HG02970 (cell line): ENCODE results near the gene GABBR2.

ENCODE experiments used
- ATAC-seq: cut with Tn5 transposase; IDR thresholded peaks from one replicate; pipeline ENCODE4 v1.9.1; 2021; ENCODE audit warnings: mild to moderate bottlenecking, moderate library complexity, moderate number of reproducible peaks; ENCODE audit not compliant: unreplicated experiment, low FRiP score

The GABBR2 gene

DNA sequence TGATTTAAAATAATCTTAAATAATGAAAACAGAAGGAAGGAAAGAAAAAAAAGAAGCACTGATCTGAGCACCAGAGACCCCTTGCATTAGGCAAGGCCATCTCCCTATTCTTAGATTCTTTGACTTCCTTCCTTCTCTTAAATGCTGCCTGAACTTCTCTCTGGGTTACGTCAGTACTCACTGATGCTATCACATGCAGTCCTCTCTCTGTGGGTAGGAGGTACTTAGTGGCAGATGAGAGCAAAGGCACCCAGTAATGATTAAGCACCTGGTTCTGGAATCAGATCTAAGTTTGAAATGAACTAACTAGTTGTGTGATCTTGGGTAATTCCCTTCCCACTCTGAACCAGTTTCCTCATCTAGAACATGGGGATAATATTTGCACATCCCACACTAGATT, 343.0 kb downstream of the GABBR2 start:
- no peak for ATAC-seq

DNA sequence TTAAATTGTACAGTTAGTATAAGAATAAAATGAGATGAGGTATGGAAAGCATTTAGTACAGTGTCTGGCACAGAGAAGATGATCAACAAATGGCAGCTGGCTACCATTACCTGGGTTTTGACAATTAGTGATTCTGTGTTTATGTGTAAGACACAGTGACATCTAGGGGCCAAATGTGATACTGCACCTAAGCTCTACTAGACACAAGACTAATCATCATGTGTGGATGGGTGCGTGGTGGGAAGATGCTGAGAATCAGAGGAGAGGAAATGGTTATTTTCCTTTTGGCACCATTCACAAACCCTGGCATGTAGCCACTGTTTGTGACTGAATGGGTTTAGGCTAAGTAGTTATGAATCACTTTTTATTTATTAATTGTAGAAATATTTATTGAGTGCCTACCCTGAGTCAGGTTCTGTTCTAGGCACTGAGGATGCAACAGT, 343.5 kb downstream of the GABBR2 start:
- ATAC-seq, result no peak

DNA sequence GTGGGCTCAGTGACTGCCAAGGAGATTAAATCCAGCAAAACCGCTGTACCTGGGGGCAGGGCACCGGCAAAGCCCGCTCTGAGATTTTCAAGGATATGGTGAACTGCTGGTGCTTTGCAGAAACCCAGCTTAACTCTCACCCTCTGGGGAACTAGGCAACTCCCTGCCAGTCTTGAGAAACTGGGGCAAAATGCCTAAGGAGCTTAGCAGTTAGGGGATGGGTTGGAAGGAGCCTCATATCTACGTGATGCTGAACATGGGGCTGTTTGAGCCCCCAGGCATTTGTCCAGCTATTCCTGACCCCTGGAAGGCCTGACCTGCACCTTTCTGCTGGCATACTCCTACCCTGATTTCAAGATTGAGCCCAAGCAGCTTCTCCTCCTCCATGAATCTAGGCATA, 344.6 kb downstream of the GABBR2 start:
- ATAC-seq, result no peak

DNA sequence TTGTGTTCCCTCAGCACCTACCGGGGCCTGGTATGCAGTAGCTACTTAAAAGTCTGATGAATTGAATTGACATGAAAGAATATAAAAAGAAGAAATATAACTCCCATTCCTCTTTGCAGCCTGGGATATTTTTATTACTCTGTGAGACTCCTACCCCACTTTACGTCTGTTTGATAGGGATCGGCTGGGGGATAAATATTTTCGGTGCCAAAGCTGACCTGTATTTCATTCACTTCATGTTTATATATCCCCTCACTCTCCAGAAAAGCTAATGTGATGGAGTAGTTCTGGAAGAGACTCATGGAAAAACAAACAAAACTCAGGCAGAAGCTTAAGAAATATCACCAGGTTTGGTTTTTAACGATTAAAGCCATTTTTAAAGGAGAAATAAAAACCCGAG, 345.1 kb downstream of the GABBR2 start:
- ATAC-seq, result no peak

DNA sequence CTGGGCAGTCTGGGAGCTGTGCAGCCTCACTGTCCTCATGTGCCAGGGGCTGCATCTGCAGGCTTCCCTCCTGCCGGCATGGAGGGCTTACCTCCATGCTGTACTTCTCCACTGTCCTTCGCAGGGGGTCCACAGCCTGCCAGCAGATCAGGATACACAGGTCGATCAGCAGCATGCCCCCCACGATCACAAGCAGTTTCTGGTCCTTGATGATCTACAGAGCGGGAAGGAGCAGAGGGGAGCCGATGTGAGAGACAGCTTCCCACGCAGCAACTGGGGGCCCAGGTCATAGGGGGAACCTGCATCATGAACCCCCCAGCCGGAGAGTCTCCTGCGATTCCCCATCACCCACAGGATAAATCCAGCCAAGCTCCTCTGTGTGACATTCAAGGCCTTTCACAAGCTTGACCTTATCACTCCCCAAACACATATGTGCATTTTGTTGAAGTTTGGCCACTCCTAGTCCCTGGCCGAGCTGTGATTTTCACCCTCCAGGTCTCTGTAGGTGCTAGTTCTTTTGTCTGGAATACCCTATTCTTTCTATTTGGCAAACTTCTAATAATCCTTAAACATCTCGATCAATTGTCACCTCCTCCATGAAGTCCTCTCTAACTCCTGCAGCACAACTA, 346.0 kb downstream of the GABBR2 start:
- no peak for ATAC-seq

DNA sequence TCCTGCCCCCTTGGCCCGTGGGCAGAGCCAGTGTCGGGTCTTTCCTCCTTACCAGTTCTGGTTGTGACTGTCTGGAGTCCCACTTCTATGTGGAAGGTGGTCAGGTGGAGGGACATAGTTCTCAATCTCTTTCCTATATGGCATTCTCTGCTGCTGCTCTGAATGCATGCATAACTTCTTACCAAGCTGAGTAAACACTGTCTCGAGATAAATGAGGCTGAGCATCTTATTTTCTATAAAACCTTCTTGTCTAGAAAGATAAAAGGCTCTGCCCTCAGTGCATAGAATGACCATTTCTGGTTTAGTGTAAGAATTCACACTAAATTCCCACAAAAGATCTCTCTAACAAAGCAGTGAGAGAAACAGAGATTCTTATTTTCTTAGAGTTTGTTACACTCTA, 347.1 kb downstream of the GABBR2 start:
- no peak for ATAC-seq

DNA sequence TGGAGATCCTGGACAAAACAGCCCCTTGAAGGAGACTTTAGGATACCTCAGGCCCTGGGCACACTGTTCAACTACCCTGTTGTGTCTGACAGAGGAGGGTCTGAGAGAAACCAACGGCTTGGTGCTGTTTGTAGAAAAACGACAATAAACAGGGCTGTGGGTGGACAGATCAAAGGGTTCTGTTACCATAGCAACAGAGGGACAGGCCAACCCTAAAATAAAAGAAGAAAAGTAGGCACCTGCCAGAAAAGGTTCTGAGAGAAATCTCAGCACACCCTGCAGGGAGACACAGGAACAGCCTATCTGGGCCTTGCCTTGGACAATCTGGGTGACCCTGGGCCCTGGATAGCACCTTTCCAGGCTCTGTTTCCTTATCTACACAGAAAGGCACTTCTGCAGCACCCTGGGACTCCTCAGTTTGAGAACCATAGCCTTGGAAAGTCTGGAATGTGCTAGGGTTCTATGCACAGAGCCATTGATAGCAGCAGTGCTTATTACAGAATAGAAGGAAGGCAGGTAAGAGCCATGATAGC, 348.5 kb downstream of the GABBR2 start:
- ATAC-seq, result no peak

DNA sequence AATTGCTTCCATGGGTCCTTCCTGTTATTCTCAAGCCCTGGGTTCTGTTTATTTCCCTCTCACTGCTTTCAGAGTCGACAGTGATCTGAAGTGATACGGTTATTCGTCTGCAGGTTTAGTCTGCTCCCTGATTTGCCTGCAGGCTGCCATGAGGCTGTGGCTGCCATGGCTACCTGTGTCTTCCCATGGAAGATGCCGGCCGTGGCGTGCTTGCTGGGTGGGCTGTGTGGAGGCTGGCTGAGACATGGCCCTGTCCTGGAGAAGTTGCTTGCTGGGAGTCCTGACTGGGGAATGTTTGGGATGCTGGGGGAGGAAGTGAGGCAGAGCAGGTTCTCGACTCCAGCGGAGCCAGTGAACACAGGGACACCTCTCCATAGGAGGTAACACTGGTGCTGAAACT, 349.2 kb downstream of the GABBR2 start:
- ATAC-seq, result no peak

DNA sequence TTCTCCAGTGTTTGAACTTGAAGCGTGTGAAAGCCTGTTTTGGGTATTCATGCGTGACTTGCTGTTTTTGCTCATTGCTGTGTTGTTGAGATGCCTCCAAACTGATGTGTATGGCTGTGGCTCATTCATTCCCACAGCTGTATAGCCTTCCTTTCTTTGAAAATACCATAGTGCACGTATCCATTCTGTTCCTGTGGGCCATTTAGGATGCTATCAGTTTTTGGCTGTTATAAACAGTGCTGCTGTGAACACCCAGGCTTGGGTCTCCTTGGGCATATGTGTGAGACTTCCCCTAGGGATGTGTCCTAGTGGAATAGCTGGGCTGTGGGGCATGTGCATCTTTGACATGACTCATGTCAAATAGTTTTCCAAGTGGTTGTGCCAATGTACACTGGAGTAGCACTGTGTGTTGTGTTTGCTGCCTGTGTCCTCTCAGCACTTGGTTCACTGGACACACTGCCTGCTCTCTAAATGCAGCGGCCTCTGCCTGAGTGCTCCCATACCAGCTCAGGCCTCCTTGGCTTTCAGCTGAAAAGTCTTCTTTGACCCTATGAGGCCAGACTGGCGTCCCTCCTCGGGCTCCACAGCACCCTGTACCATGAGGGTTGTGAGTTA, 350.7 kb downstream of the GABBR2 start:
- ATAC-seq, result no peak

DNA sequence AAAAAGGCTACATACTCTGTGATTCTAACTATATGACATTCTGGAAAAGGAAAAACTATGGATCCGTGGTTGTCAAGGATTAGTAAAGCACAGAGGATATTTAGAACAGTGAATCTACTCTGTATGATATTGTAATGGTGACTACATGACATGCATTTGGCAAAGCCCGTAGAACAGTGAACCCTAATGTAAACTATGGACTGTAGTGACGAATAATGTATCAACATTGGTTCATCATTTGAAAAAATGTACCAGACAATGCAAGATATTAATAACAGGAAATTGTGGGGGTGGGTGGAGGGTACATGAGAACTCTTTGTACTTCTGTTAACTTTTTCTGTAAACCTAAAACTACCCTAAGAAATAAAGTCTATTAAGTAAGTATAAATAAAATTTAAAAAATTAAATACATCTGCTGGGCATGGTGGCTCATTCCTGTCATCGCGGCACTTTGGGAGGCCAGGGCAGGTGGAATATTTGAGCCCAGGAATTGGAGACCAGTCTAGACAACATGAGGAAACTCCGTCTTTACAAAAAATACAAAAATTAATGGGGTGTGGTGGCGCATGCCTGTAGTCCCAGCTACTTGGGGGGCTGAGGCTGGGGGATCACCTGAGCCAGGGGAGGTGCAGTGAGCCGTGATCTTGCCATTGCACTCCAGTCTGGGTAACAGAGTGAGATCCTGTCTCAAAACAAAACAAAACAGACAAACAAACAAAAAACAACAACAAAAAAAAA, 351.6 kb downstream of the GABBR2 start:
- no peak for ATAC-seq

DNA sequence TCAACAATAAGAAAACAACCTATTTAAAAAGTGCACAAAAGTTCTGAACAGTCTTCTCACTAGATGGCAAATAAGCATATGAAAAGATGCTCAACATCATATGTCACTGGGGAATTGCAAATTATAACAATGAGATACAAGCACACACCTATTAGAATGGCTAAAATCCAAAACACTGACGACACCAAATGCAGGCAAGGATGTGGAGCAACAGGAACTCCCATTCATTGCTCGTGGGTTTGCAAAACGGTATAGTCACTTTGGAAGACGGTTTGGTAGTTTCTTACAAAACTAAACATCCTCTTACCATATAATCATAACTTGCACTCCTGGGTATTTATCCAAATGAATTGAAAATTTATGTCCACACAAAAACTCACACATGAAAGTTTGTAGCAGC, 352.4 kb downstream of the GABBR2 start:
- ATAC-seq, result no peak

DNA sequence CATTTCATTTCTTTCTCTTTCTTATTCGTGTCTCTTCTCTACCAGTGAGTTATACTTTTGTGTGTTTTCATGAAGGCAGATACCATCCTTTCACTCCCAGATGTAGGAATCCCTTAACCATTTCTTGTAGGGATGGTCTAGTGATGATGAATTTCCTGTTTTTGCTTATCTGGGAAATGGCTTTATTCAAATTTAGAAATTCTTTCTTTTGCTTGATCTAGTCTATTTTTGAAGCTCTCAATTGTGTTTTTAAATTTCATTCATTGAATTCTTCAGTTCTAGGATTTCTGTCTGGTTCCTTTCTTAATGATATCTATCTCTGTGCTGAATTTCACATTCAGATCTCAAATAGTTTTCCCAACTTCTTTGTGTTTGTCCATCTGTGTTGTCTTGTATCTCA, 357.4 kb downstream of the GABBR2 start:
- ATAC-seq, result no peak

DNA sequence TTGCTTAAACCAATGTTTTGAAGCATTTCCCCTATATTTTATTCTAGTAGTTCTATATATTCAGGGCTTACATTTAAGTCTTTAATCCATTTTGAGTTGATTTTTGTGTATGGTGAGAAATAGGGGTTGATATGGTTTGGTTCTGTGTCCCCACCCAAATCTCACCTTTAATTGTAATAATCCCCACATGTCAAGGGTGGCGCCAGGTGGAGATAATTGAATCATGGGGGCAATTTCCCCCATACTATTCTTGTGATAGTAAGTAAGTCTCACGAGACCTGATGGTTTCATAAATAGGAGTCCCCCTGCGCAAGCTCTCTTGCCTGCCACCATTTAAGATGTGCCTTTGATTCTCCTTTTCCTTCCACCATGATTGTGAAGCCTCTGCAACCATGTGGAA, 361.1 kb downstream of the GABBR2 start:
- ATAC-seq, result no peak

DNA sequence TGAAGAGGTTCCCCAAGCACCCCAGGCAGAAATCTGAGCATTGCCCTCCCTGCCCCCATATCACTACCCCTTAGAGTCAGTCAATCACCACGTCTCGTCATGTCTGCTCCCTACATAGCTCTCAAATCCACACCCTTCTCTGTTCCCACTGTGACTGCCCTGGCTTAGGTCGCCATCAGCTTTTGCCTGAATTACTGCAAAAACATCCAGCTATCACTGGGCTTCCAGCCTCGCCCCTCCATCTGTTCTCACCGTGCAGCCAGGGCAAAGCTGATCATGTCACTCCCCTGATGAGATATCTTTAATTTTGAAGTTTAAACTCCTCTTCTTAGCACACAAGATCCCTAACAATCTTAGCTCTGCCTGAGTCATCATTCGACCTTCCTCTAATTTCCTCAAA, 363.7 kb downstream of the GABBR2 start:
- ATAC-seq, result no peak

DNA sequence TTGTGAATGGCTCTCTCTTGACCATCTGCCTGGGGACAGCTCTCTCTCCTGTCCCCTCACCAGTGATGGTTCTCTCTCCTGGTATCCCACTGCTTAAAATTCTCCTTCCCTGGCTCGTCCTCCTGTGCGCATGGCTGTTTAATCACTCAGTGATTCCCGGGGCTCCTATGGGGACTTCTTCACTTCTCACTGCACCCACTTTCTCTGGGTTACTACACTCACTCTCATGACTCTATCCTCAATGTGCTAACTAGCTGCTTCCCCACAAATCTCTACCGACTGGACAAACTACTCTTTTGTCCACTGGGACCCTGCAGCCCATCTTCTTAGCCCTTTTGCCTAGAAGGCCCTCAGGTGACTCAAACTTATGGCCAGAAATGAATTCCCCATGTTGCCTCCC, 364.2 kb downstream of the GABBR2 start:
- no peak for ATAC-seq

DNA sequence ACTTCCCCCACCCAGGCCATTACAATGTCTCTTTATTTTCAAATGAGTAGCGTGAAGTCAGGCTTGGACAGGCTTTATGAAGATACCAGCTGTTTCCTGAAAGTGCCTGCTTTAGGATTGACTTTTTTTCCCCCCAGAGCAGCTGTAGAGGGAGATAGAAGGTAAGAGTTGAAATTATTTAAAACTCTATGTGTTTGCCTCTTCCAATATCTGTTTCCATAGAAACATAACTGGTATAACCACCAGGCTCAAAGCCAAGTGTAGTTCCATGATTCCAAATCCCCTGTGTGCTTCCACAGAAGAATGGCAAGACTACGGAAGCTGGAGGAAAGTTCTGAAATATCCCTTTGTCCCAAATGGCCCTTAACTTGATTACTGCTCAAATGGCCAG, 365.9 kb downstream of the GABBR2 start:
- no peak for ATAC-seq

DNA sequence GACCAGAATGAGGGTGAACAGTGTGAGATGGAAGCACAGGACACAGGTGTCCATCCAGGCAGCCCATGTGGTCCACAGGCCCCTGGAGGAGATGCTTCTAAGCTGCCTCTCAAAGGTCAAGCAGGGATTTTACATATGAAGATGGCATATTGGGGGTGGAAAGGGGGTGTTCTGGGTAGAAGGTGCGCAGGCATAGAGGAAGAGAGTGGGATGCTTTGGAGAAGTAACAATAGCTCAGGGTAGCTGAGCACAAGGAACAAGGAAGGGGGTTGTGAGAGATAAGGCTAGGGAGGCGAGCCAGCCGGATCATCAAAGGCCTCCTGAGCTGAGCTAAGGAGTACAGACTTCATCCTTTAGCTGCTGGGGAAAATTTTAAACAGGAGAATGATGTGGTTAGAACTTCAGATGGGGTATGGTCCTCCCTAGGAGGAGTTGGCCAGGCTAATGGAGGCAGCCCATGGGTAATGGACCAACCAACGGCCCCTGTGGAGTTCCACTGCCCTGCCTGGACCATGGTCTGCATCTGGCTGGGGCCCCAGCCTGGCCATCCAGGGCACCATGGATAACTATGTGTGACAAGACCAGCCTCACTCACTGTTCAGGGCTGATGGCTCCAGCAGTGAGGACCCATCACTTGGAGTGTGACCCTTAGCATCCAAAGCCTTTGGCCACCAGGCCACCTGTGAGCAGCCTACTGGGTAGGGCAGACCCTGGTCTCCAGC, 366.5 kb downstream of the GABBR2 start:
- ATAC-seq, result no peak

DNA sequence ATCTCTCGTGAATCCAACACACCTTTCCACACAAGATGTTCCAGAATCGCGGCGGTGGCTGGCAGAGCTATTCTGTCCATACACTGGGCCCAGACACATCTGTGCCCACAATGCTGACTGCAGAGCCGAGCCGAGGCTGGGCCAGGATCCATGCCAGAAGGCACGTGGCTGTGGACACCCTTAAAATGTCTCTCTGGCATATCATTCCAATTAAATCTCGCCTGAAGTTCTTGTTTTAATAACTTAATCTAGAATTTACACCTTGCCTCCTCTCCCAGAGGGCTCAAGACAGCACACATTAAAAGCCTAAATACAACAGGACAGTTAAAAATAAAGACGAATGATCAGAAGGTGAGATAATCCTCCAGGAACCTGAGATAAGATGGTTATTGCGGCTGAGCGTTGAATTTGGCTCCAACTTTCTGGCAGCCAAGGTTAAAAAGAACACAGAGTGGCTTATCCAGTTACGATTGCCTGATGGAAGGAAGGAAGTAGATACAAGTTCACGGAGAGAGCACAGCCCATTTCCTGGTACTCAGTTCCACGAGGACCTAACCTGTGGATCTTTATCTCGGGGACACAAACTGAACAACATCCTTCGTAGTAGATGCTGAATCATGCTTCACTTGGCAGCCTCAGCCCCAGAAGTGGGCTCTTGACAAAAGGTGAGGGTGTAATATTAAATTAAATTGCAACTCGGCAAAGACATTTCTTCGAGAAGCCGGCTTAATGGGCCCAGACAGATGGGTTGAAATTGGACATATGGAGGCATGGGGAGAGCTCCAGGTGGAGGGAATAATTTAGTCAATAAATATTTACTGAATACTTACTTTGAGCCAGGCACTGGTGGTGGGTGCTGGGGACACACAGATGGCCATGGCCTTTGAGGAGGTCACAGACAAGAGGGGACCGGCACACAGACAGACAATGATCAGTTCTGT, 367.3 kb downstream of the GABBR2 start:
- ATAC-seq, result no peak

DNA sequence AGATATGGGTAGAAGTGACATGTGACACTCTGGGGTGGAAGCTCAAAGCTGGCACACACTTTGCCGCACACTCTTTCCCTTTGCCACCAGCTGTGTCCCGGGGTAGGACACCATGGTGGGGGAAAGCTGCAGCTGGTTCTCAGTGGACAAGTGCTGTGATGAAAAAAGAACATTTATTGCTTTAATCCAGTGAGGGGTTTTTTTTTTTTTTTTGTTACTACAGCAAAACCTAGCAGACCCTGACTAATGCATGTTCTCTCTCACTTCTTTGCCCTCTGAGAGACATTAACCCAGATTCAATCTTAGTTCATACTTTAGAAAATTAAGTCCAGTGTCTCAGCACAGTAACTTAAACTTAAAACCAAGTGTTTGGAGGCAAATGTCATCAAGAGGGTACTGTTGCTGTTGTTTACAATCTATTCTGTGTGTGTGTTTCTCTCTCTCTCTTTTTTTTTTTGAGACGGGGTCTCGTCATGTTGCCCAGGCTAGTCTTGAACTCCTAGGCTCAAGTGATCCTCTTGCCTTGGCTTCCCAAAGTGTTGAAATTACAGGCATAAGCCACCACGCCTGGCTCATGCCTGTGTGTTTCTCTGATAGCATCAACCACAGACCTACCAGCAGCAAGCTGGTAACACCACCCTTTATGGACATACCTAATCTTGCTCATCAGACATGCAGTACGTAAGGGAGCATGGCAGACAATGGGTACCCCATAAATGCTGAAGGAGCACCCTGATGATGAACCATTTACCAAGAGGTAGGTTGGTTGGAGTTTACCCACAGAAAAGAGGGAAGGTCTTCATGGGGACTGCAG, 368.5 kb downstream of the GABBR2 start:
- ATAC-seq, result no peak
